ENCODE data around the gene CHMP2B. TPM values are rescaled to one million over a fixed set of nuclear protein-coding genes. Genes with fewer than 3 reads are reported as not detected.

Gene CHMP2B
- total and polyA plus RNA-seq, 9 of the 15 experiments (the other 6 are each of a cell fraction or from before 2014, with no cell fraction given) = 7.4 to 17.7 (median 10.6) TPM

- TF ChIP-seq ZNF639 (CRISPR knock-in tag; conservative IDR thresholded peaks at IDR 0.05 in 1 of 2, IDR thresholded peaks at IDR 0.05 in 1 of 2) = no peak
- no peak for TF ChIP-seq RBM17 (IDR thresholded peaks at IDR 0.05; ENCODE audit: borderline replicate concordance, low read depth, low read length)
- TF ChIP-seq AFF1 (IDR thresholded peaks at IDR 0.05; ENCODE audit: low read depth in 1 of 2, partially characterized antibody in 2 of 2) = no peak
- TF ChIP-seq BCOR (IDR thresholded peaks at IDR 0.05) = no peak
- no peak for TF ChIP-seq RFX7 (CRISPR knock-in tag; IDR thresholded peaks at IDR 0.05)
- no peak for TF ChIP-seq SAP30 (IDR thresholded peaks at IDR 0.05; ENCODE audit: borderline replicate concordance, insufficient read depth, low read depth, low read length, poor library complexity, severe bottlenecking)
- no peak for TF ChIP-seq SRSF3 (IDR thresholded peaks at IDR 0.05; ENCODE audit: insufficient read depth, low read length)
These were observed 1.2 kb downstream of the CHMP2B start (continued) for GRCh38 chr3:87228316-87228715.

Data from K562 (cell line).